Measurements from ENCODE around the gene PPIA.

- TF ChIP-seq POLR2AphosphoS5 (IDR thresholded peaks at IDR 0.05) (no peak), CTCF (IDR thresholded peaks at IDR 0.05) (no peak)
Measured at GRCh38 chr7:44811571-44811970, 15.1 kb downstream of the PPIA start.

All from transverse colon (tissue), 4 donors.